ENCODE measurements around the gene ZNF670. TPM values are rescaled to one million over a fixed set of nuclear protein-coding genes. Genes with fewer than 3 reads are reported as not detected.

The ZNF670 gene
- total and polyA plus RNA-seq, 10 donors: 1.4 to 5.6 (median 3.7) TPM

GRCh38 chr1:247119600-247120407 lies 41.2 kb upstream of the ZNF670 start:
- peaks cover 0 to 24% (median 4%) of the 10 kb centered on the region in 8 donors for H3K9me3 ChIP-seq
- H3K27ac ChIP-seq: no peak overlapping the region
- intact Hi-C loops (cut with DNase I; ENCODE audit: low total_unique reads): no loop called here
- no peaks in the 10 kb centered on the region for H3K36me3 ChIP-seq
- 93 to 96% (median 95%) methylated on average over 16 to 22 of the region's 22 CpGs for WGBS, 5 donors
- H3K4me1 ChIP-seq: no peaks in the 10 kb centered on the region
- DNase-seq: no peak
- no peak for TF ChIP-seq CTCF (IDR thresholded peaks at IDR 0.05 in 8 of 11, conservative IDR thresholded peaks at IDR 0.05 in 3 of 11)
- no peak for TF ChIP-seq POLR2AphosphoS5 (IDR thresholded peaks at IDR 0.05)
- no peak for TF ChIP-seq POLR2A (IDR thresholded peaks at IDR 0.05)
- no peak overlapping the region for H3K4me3 ChIP-seq
- H3K27me3 ChIP-seq (replicated peaks in 1 of 7): no peaks in the 10 kb centered on the region

GRCh38 chr1:247118946-247119446 lies 40.4 kb upstream of the ZNF670 start:
- intact Hi-C loops (cut with DNase I; ENCODE audit: low total_unique reads): no loop called here
- no peak overlapping the region for H3K27ac ChIP-seq
- H3K4me1 ChIP-seq: no peaks in the 10 kb centered on the region
- H3K9me3 ChIP-seq: peaks cover 0 to 16% (median 4%) of the 10 kb centered on the region in 8 donors
- H3K36me3 ChIP-seq: no peaks in the 10 kb centered on the region
- DNase-seq: peak; percentile 70
- H3K4me3 ChIP-seq: no peak overlapping the region
- WGBS, 5 donors: 69 to 84% (median 76%) methylated on average over 1 to 11 of the region's 11 CpGs
- TF ChIP-seq CTCF (IDR thresholded peaks at IDR 0.05 in 8 of 11, conservative IDR thresholded peaks at IDR 0.05 in 3 of 11): peak in 2 of 11 experiments; percentile 12 to 19
- TF ChIP-seq POLR2AphosphoS5 (IDR thresholded peaks at IDR 0.05): no peak
- TF ChIP-seq POLR2A (IDR thresholded peaks at IDR 0.05): no peak
- no peaks in the 10 kb centered on the region for H3K27me3 ChIP-seq (replicated peaks in 1 of 7)

GRCh38 chr1:247115545-247115944 lies 36.9 kb upstream of the ZNF670 start:
- WGBS, 5 donors: 77 to 92% (median 90%) methylated on average over 6 to 12 of the region's 12 CpGs
- Histone ChIP-seq H3K4me3 (no peak overlapping the region), H3K4me1 (peaks cover 9 to 27% (median 21%) of the 10 kb centered on the region in 6 donors), H3K9me3 (no peaks in the 10 kb centered on the region), H3K27ac (no peak overlapping the region), H3K36me3 (no peaks in the 10 kb centered on the region), H3K27me3 (replicated peaks in 1 of 7) (peaks cover 0 to 26% (median 16%) of the 10 kb centered on the region in 7 donors)
- DNase-seq: no peak
- TF ChIP-seq CTCF (IDR thresholded peaks at IDR 0.05 in 8 of 11, conservative IDR thresholded peaks at IDR 0.05 in 3 of 11) (no peak), POLR2A (IDR thresholded peaks at IDR 0.05) (no peak), POLR2AphosphoS5 (IDR thresholded peaks at IDR 0.05) (no peak)
- intact Hi-C loops (cut with DNase I; ENCODE audit: low total_unique reads): no loop called here

GRCh38 chr1:247115141-247115510 lies 36.5 kb upstream of the ZNF670 start:
- WGBS, 5 donors: 68 to 81% (median 76%) methylated on average over 6 to 7 of the region's 7 CpGs
- intact Hi-C loops (cut with DNase I; ENCODE audit: low total_unique reads): no loop called here

More at GRCh38 chr1:247115141-247115510, 36.5 kb upstream of the ZNF670 start:
- DNase-seq: no peak
- Histone ChIP-seq H3K4me1 (peaks cover 10 to 29% (median 23%) of the 10 kb centered on the region in 6 donors), H3K27ac (no peak overlapping the region), H3K36me3 (no peaks in the 10 kb centered on the region), H3K27me3 (replicated peaks in 1 of 7) (peaks cover 0 to 31% (median 16%) of the 10 kb centered on the region in 7 donors), H3K9me3 (no peaks in the 10 kb centered on the region), H3K4me3 (no peak overlapping the region)
- TF ChIP-seq POLR2AphosphoS5 (IDR thresholded peaks at IDR 0.05) (no peak), CTCF (IDR thresholded peaks at IDR 0.05 in 8 of 11, conservative IDR thresholded peaks at IDR 0.05 in 3 of 11) (no peak), POLR2A (IDR thresholded peaks at IDR 0.05) (no peak)

Data from spleen (tissue), 11 donors.